HEK293 (cell line): ENCODE measurements around the gene IDH1.

Source experiments
- KLF1 ChIP-seq: fragments of 450-650 bp; formaldehyde crosslinking; IDR thresholded peaks from 2 replicates; pipeline ENCODE4 v1.5.1; 2016; ENCODE audit warnings: missing biosample characterization, missing genetic modification characterization
- YY1 ChIP-seq: fragments of 450-650 bp; formaldehyde crosslinking; IDR thresholded peaks from 2 replicates; pipeline ENCODE4 v1.5.1; 2018; ENCODE audit warnings: missing biosample characterization, missing genetic modification characterization
- ZBTB20 ChIP-seq: fragments of 450-650 bp; formaldehyde crosslinking; IDR thresholded peaks from 2 replicates; pipeline ENCODE4 v1.5.1; 2016; ENCODE audit warnings: missing biosample characterization, missing genetic modification characterization
- ZIC2 ChIP-seq: fragments of 450-650 bp; formaldehyde crosslinking; IDR thresholded peaks from 2 replicates; pipeline ENCODE4 v1.5.1; 2016; ENCODE audit warnings: missing biosample characterization, missing genetic modification characterization
- ZNF114 ChIP-seq: fragments of 450-650 bp; formaldehyde crosslinking; IDR thresholded peaks from 2 replicates; pipeline ENCODE4 v1.5.0; 2017; ENCODE audit warnings: missing biosample characterization, missing genetic modification characterization
- ZNF302 ChIP-seq: fragments of 450-650 bp; formaldehyde crosslinking; IDR thresholded peaks from 2 replicates; pipeline ENCODE4 v1.5.1; 2016; ENCODE audit warnings: missing biosample characterization, missing genetic modification characterization, low read depth
- ZNF558 ChIP-seq: fragments of 450-650 bp; formaldehyde crosslinking; IDR thresholded peaks from 2 replicates; pipeline ENCODE4 v1.5.1; 2016; ENCODE audit warnings: missing biosample characterization, missing genetic modification characterization
- ZNF777 ChIP-seq: fragments of 450-650 bp; formaldehyde crosslinking; IDR thresholded peaks from 2 replicates; pipeline ENCODE4 v1.5.1; 2017; ENCODE audit warnings: missing biosample characterization, missing genetic modification characterization, borderline replicate concordance
- ZNF785 ChIP-seq: fragments of 450-650 bp; formaldehyde crosslinking; IDR thresholded peaks from 2 replicates; pipeline ENCODE4 v1.5.1; 2016; ENCODE audit warnings: missing biosample characterization, missing genetic modification characterization
- TF ChIP-seq, protein P1 (sequence below): fragments of 450-650 bp; formaldehyde crosslinking; IDR thresholded peaks from 2 replicates; pipeline ENCODE4 v1.5.1; 2016; ENCODE audit warnings: missing biosample characterization, missing genetic modification characterization
- TF ChIP-seq, protein P2 (sequence below): fragments of 450-650 bp; formaldehyde crosslinking; IDR thresholded peaks from 2 replicates; pipeline ENCODE4 v1.5.1; 2016; ENCODE audit warnings: missing biosample characterization, missing genetic modification characterization
- TF ChIP-seq, protein P3 (sequence below): fragments of 450-650 bp; formaldehyde crosslinking; IDR thresholded peaks from 2 replicates; pipeline ENCODE4 v1.5.0; 2017; ENCODE audit warnings: missing biosample characterization, missing genetic modification characterization, borderline replicate concordance

- TF ChIP-seq, protein P1, sequence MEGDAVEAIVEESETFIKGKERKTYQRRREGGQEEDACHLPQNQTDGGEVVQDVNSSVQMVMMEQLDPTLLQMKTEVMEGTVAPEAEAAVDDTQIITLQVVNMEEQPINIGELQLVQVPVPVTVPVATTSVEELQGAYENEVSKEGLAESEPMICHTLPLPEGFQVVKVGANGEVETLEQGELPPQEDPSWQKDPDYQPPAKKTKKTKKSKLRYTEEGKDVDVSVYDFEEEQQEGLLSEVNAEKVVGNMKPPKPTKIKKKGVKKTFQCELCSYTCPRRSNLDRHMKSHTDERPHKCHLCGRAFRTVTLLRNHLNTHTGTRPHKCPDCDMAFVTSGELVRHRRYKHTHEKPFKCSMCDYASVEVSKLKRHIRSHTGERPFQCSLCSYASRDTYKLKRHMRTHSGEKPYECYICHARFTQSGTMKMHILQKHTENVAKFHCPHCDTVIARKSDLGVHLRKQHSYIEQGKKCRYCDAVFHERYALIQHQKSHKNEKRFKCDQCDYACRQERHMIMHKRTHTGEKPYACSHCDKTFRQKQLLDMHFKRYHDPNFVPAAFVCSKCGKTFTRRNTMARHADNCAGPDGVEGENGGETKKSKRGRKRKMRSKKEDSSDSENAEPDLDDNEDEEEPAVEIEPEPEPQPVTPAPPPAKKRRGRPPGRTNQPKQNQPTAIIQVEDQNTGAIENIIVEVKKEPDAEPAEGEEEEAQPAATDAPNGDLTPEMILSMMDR (tag by site-specific recombination), result no peak
- TF ChIP-seq KLF1 (tag by site-specific recombination) (no peak), ZNF114 (tag by site-specific recombination) (no peak), YY1 (tag by site-specific recombination) (no peak), ZNF777 (tag by site-specific recombination) (no peak), ZNF302 (no peak), ZNF785 (tag by site-specific recombination) (no peak), ZIC2 (tag by site-specific recombination) (no peak), ZBTB20 (no peak), ZNF558 (tag by site-specific recombination) (no peak)
- TF ChIP-seq, protein P2, sequence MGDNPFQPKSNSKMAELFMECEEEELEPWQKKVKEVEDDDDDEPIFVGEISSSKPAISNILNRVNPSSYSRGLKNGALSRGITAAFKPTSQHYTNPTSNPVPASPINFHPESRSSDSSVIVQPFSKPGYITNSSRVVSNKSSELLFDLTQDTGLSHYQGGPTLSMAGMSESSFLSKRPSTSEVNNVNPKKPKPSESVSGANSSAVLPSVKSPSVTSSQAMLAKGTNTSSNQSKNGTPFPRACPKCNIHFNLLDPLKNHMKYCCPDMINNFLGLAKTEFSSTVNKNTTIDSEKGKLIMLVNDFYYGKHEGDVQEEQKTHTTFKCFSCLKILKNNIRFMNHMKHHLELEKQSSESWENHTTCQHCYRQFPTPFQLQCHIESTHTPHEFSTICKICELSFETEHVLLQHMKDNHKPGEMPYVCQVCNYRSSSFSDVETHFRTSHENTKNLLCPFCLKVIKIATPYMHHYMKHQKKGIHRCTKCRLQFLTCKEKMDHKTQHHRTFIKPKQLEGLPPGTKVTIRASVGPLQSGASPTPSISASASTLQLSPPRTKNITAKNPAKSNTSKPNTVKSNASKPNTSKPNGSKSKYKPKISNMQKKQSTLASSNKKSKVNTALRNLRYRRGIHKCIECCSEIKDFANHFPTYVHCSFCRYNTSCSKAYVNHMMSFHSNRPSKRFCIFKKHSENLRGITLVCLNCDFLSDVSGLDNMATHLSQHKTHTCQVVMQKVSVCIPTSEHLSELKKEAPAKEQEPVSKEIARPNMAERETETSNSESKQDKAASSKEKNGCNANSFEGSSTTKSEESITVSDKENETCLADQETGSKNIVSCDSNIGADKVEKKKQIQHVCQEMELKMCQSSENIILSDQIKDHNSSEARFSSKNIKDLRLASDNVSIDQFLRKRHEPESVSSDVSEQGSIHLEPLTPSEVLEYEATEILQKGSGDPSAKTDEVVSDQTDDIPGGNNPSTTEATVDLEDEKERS (tag by site-specific recombination), result no peak
- TF ChIP-seq, protein P3, sequence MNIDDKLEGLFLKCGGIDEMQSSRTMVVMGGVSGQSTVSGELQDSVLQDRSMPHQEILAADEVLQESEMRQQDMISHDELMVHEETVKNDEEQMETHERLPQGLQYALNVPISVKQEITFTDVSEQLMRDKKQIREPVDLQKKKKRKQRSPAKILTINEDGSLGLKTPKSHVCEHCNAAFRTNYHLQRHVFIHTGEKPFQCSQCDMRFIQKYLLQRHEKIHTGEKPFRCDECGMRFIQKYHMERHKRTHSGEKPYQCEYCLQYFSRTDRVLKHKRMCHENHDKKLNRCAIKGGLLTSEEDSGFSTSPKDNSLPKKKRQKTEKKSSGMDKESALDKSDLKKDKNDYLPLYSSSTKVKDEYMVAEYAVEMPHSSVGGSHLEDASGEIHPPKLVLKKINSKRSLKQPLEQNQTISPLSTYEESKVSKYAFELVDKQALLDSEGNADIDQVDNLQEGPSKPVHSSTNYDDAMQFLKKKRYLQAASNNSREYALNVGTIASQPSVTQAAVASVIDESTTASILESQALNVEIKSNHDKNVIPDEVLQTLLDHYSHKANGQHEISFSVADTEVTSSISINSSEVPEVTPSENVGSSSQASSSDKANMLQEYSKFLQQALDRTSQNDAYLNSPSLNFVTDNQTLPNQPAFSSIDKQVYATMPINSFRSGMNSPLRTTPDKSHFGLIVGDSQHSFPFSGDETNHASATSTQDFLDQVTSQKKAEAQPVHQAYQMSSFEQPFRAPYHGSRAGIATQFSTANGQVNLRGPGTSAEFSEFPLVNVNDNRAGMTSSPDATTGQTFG (tag by site-specific recombination), result no peak
Observed at GRCh38 chr2:208210688-208211451, 44.0 kb downstream of the IDH1 start.
